Gastrocnemius medialis (tissue), 4 donors: ENCODE measurements around the gene DCAF11. TPM values are rescaled to one million over a fixed set of nuclear protein-coding genes. Genes with fewer than 3 reads are reported as not detected.

ENCODE experiments used
- ATAC-seq, 2 donors: fragments of 150-250 bp; one replicate each; pipeline ENCODE4 v1.9.1; 2016
- DNase-seq, 2 donors: peaks; one replicate each; pipeline ENCODE4 v3.0.0-alpha.2; 2019
- H3K27ac ChIP-seq, 4 donors: fragments of 200-600 bp; sonication (generic); 1 replicate in 1 of 4; 2 replicates in 3 of 4; pipeline ENCODE4 v1.5.1; 2016 to 2018; ENCODE audit warnings: mild to moderate bottlenecking in 2 of 4, moderate library complexity in 1 of 4
- H3K27me3 ChIP-seq, 3 donors: fragments of 200-600 bp; sonication (generic) in 2 of 3; 1 replicate in 1 of 3; 2 replicates in 2 of 3; pipeline versions ENCODE4 v1.5.1 to v1.6.0; 2016 to 2019; ENCODE audit warnings: mild to moderate bottlenecking in 1 of 3, moderate library complexity in 1 of 3
- H3K36me3 ChIP-seq, 2 donors: fragments of 200-600 bp; sonication (generic) in 1 of 2; one replicate each; pipeline ENCODE4 v1.5.1; 2017 to 2018
- H3K4me1 ChIP-seq, 2 donors: fragments of 200-600 bp; sonication (generic) in 1 of 2; one replicate each; pipeline ENCODE4 v1.5.1; 2016 to 2017; ENCODE audit warnings: mild to moderate bottlenecking in 2 of 2
- H3K4me3 ChIP-seq, 4 donors: fragments of 200-600 bp; sonication (generic) in 3 of 4; 1 replicate in 1 of 4; 2 replicates in 3 of 4; pipeline ENCODE4 v1.5.1; 2016 to 2019; ENCODE audit warnings: mild to moderate bottlenecking in 2 of 4
- H3K9me3 ChIP-seq, 3 donors: fragments of 200-600 bp; sonication (generic) in 2 of 3; 1 replicate in 1 of 3; 2 replicates in 2 of 3; pipeline ENCODE4 v1.5.1; 2016 to 2019
- POLR2A ChIP-seq, 2 donors: fragments of 450-650 bp; IDR thresholded peaks; one replicate each; pipeline ENCODE4 v1.6.1; 2017; ENCODE audit warnings: antibody characterized with exemption in 2 of 2, mild to moderate bottlenecking in 2 of 2, moderate library complexity in 2 of 2
- in situ Hi-C, 4 donors: fragments of 200-750 bp; cut with MboI; loops; one replicate each; pipeline versions ENCODE4 v1.15.0 to v1.8.0; 2017; ENCODE audit warnings: low sequenced_read_pairs in 4 of 4
- intact Hi-C: fragments of 100-400 bp; cut with DNase I; formaldehyde crosslinking; loops from one replicate; pipeline ENCODE4 v1.15.1; 2023; ENCODE audit warnings: low total_unique reads
- total RNA-seq, 4 donors: library from RNA; depleted of rRNA; stranded (reverse); fragments of >200 nt; gene quantifications; one replicate each; pipeline versions ENCODE4 v1.1.0 to v1.2.3, GENCODE V29; 2016
- TF ChIP-seq, protein P1 (sequence below), 5 experiments: fragments of 450-650 bp in 3 of 5; fragments of 200-600 bp in 2 of 5; sonication (generic) in 2 of 5; IDR thresholded peaks in 4 of 5; conservative IDR thresholded peaks in 1 of 5; 1 replicate in 4 of 5; 2 replicates in 1 of 5; pipeline ENCODE4 v1.5.1; 2016 to 2019; ENCODE audit warnings: antibody characterized with exemption in 5 of 5, mild to moderate bottlenecking in 3 of 5, moderate library complexity in 3 of 5

DCAF11 gene
- 100 to 1,000 TPM in 1 of 4 donors, 10 to 100 TPM in 3; 52.4 to 113 (median 88.7) TPM for total RNA-seq

DNA sequence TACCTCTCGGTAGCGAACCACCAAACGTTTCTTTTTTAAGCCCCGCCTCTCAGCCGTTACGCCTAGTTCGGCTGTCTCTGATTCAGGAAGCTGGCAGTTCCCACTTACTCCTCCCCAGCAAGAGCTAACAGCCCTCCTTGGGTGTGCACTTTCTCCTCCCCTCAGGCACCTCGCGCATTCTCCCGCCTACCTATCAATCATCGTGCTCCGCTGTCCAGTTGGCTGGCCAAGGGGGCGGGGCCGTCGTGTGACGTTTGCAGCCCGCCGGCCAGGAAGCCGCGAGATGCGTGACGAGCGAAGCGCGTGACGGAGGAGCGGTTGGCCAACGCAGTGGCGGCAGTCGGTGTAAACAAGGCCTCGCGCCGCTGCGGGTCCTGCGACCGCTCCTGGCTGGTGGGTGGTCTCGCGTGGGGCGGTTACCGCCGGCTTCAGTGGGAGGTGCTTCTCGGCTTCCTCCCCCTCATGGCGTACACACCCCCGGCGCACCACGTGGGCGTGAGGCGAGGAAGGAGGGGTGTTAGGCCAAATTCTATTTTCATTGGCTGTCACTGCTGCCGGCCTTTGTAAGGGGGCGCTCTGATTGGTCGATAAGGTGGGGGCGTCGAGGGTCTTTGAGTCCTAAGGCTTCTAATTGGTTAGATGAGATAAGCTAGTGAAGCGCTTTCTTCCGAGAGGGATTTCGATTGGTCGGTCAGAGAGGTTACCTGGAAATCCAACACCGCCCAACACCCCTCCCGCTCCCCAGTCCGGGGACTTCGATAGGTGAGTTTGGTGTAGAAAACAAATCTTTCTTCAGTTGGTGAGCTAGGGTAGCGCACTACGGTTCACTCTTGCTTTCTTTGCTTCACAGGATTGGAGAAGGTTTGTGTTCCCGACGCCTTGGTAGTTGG lies at the start of gene DCAF11, which contains the start of gene NRL:
Gene DCAF11 (plus strand): TSS at position 246 of the 890 bp plus-strand sequence. CDS start 818 bp downstream, outside the sequence.
Gene NRL (minus strand): TSS at position 418 of the 890 bp plus-strand sequence. CDS start 32,101 bp downstream, outside the sequence.
- Histone ChIP-seq H3K36me3 (peaks cover 0 to 26% of the 10 kb centered on the region in 2 donors), H3K4me3 (peak within 1 kb of the TSS; percentile 74 to 93 (median 78)), H3K27me3 (no peaks in the 10 kb centered on the region), H3K4me1 (peaks cover 16 to 19% of the 10 kb centered on the region in 2 donors), H3K27ac (peak within 1 kb of the TSS; percentile 92 to 99 (median 98)), H3K9me3 (no peaks in the 10 kb centered on the region)
- in situ Hi-C loops: no loop called here
- ATAC-seq (peak; percentile 87 to 89), DNase-seq (peak; percentile 99)
- intact Hi-C loops: loop anchor here (1.0 to 2.0 kb wide), 6 partner anchors 17 to 813 kb away; partner anchors contain the start of genes IRF9, PCK2, RNF31 and SDR39U1
- TF ChIP-seq, protein P1, sequence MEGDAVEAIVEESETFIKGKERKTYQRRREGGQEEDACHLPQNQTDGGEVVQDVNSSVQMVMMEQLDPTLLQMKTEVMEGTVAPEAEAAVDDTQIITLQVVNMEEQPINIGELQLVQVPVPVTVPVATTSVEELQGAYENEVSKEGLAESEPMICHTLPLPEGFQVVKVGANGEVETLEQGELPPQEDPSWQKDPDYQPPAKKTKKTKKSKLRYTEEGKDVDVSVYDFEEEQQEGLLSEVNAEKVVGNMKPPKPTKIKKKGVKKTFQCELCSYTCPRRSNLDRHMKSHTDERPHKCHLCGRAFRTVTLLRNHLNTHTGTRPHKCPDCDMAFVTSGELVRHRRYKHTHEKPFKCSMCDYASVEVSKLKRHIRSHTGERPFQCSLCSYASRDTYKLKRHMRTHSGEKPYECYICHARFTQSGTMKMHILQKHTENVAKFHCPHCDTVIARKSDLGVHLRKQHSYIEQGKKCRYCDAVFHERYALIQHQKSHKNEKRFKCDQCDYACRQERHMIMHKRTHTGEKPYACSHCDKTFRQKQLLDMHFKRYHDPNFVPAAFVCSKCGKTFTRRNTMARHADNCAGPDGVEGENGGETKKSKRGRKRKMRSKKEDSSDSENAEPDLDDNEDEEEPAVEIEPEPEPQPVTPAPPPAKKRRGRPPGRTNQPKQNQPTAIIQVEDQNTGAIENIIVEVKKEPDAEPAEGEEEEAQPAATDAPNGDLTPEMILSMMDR (IDR thresholded peaks at IDR 0.05 in 4 of 5, conservative IDR thresholded peaks at IDR 0.05 in 1 of 5): peak in 1 of 5 experiments; percentile 32
- TF ChIP-seq POLR2A (IDR thresholded peaks at IDR 0.05): peak in 1 of 2 donors; percentile 28

DNA sequence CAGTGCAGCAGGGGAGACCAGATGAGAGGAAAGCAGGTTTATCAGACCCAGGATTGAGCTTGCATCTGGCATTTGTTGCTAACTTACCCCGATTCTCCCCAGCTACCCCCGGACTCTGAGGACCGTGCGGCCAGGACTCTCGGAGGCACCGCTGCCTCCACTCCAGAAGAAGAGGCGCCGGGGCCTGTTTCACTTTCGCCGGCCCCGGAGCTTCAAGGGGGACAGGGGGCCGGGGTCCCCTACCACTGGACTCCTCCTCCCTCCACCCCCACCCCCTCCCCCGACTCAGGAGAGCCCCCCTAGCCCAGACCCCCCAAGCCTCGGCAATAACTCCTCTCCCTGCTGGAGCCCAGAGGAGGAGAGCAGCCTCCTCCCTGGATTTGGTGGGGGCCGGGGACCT lies 49.7 kb upstream of the DCAF11 start:
- ATAC-seq: no peak
- in situ Hi-C loops: no loop called here
- no peaks in the 10 kb centered on the region for H3K9me3 ChIP-seq

DNA sequence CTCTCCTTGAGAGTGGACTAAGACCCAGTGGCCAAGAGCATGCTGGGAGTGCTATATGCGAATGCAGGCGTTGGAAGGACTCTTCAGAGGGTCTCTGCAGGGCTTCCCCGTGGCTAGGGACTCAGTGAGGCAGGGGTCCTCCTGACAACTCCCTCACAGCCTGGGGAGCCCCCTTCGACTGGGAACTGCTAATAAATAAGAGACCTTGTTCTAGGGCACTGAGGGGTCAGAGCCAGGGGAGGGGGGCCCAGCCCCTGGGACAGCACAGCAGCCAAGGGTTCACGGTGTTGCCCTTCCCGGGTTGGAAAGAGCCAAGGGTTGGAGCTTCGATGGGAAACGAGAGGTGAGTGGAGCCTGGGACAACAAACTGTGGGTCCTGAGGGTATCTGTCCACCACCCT lies 49.2 kb upstream of the DCAF11 start:
- intact Hi-C loops: no loop called here
- Histone ChIP-seq H3K9me3 (no peaks in the 10 kb centered on the region), H3K4me3 (no peak overlapping the region), H3K27ac (no peak overlapping the region), H3K4me1 (no peaks in the 10 kb centered on the region), H3K36me3 (no peaks in the 10 kb centered on the region), H3K27me3 (no peaks in the 10 kb centered on the region)
- no peak for DNase-seq
- ATAC-seq: no peak
- no peak for TF ChIP-seq POLR2A (IDR thresholded peaks at IDR 0.05)
- TF ChIP-seq, protein P1 (IDR thresholded peaks at IDR 0.05 in 4 of 5, conservative IDR thresholded peaks at IDR 0.05 in 1 of 5): no peak
- in situ Hi-C loops: no loop called here

More for the DNA sequence above, 49.7 kb upstream of the DCAF11 start:
- intact Hi-C loops: no loop called here
- Histone ChIP-seq H3K4me3 (no peak overlapping the region), H3K4me1 (no peaks in the 10 kb centered on the region), H3K36me3 (no peaks in the 10 kb centered on the region), H3K27me3 (no peaks in the 10 kb centered on the region), H3K27ac (no peak overlapping the region)
- DNase-seq: no peak
- TF ChIP-seq, protein P1 (IDR thresholded peaks at IDR 0.05 in 4 of 5, conservative IDR thresholded peaks at IDR 0.05 in 1 of 5): no peak
- no peak for TF ChIP-seq POLR2A (IDR thresholded peaks at IDR 0.05)

DNA sequence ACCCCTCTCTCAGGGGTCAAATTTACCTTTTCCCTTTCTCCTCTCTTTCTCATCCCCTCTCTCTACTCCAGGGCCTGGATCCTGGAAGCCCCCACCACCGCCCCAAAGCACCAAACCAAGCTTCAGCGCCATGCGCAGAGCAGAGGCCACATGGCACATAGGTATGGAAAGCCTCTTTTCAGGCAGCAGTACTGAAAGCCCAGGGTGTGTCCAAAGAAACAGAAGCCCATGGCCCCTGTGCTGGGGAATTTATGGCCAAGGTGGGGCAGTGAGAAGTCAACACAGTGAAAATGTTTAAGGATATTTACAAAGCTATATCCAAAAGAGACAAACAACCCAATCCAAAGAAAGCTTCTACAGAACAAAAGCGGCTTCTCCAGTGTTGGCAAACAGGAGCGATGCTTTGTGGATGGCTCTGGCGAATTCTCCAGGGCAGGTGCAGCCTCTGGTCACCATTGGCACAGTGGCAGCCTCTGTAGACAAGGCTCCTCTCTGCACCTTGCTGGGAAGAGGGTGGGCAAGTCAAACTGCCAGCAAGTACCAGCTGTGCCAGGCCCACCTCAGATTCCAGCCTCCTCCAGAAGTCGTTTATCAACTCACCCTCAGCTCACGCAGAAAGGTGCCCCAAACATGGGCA lies 48.0 kb upstream of the DCAF11 start:
- no peak overlapping the region for H3K27ac ChIP-seq
- H3K4me3 ChIP-seq: no peak overlapping the region
- ATAC-seq (no peak), DNase-seq (no peak)
- H3K36me3 ChIP-seq: no peaks in the 10 kb centered on the region
- intact Hi-C loops (no loop called here), in situ Hi-C loops (no loop called here)
- no peak for TF ChIP-seq POLR2A (IDR thresholded peaks at IDR 0.05)
- TF ChIP-seq, protein P1 (IDR thresholded peaks at IDR 0.05 in 4 of 5, conservative IDR thresholded peaks at IDR 0.05 in 1 of 5): no peak
- H3K9me3 ChIP-seq: no peaks in the 10 kb centered on the region
- H3K27me3 ChIP-seq: no peaks in the 10 kb centered on the region
- H3K4me1 ChIP-seq: no peaks in the 10 kb centered on the region
